Measurements from ENCODE around the gene FBXW5. TPM values are rescaled to one million over a fixed set of nuclear protein-coding genes. Genes with fewer than 3 reads are reported as not detected.

The FBXW5 gene
- total RNA-seq, 1 experiment from 2014 or later = 88.0 TPM

- POLR2A ChIA-PET = no interaction called here
- CTCF ChIA-PET = no interaction called here
- no peak overlapping the region for H3K27ac ChIP-seq (ENCODE audit: low read depth, low read length)
Observed at GRCh38 chr9:136907011-136907914, 37.3 kb downstream of the FBXW5 start.

More at GRCh38 chr9:136907011-136907914, 37.3 kb downstream of the FBXW5 start:
- ATAC-seq (no peak), DNase-seq (ENCODE audit: low read depth, low spot score) (no peak)
- intact Hi-C loops (cut with micrococcal nuclease) = no loop called here
- no peak for TF ChIP-seq EZH2phosphoT487 (IDR thresholded peaks at IDR 0.05; ENCODE audit: borderline replicate concordance)
- TF ChIP-seq POLR2AphosphoS5 (IDR thresholded peaks at IDR 0.05; ENCODE audit: low read depth, low read length) = no peak
- no peak for TF ChIP-seq ZNF274 (IDR thresholded peaks at IDR 0.05; ENCODE audit: low read depth, low read length)
- TF ChIP-seq EGR1 (IDR thresholded peaks at IDR 0.05; ENCODE audit: low read depth) = no peak
- no peak for TF ChIP-seq EZH2 (IDR thresholded peaks at IDR 0.05)
- no peak for TF ChIP-seq CTCF (IDR thresholded peaks at IDR 0.05 in 2 of 3, conservative IDR thresholded peaks at IDR 0.05 in 1 of 3; ENCODE audit: borderline replicate concordance in 1 of 3, insufficient read depth in 1 of 3, low read depth in 2 of 3, low read length in 2 of 3)
- no peak for TF ChIP-seq JUND (IDR thresholded peaks at IDR 0.05)
- TF ChIP-seq TCF7L2 (IDR thresholded peaks at IDR 0.05; ENCODE audit: borderline replicate concordance, extremely low read depth, insufficient read depth, insufficient read length) = no peak
- TF ChIP-seq YY1 (IDR thresholded peaks at IDR 0.05; ENCODE audit: extremely low read depth, insufficient replicate concordance, low read depth, low read length) = no peak
- no peak for TF ChIP-seq ELF1 (IDR thresholded peaks at IDR 0.05; ENCODE audit: borderline replicate concordance, low read depth)
- no peak for TF ChIP-seq CBX3 (IDR thresholded peaks at IDR 0.05; ENCODE audit: low read depth)
- TF ChIP-seq SP1 (IDR thresholded peaks at IDR 0.05; ENCODE audit: low read depth) = no peak
- TF ChIP-seq ATF3 (IDR thresholded peaks at IDR 0.05) = no peak
- TF ChIP-seq ZFX (IDR thresholded peaks at IDR 0.05) = no peak
- TF ChIP-seq REST (IDR thresholded peaks at IDR 0.05; ENCODE audit: low read depth) = no peak
- TF ChIP-seq SRF (IDR thresholded peaks at IDR 0.05; ENCODE audit: low read depth) = no peak
- no peak for TF ChIP-seq SIN3A (IDR thresholded peaks at IDR 0.05; ENCODE audit: low read depth)
- no peak for TF ChIP-seq POLR2A (IDR thresholded peaks at IDR 0.05; ENCODE audit: borderline replicate concordance, extremely low read depth, insufficient read depth, insufficient read length)
- TF ChIP-seq MAX (IDR thresholded peaks at IDR 0.05) = no peak
- Histone ChIP-seq H3K9me2 (ENCODE audit: insufficient read depth) (no peaks in the 10 kb centered on the region), H3K36me3 (ENCODE audit: control insufficient read depth in 1 of 2, insufficient read depth in 2 of 2, low read length in 2 of 2) (peaks cover 7 to 24% of the 10 kb centered on the region in 2 experiments; a peak in 3 of 4 replicates), H3K9me3 (ENCODE audit: control insufficient read depth in 1 of 2, insufficient read depth in 1 of 2, low read depth in 1 of 2, low read length in 2 of 2) (no peaks in the 10 kb centered on the region), H2AFZ (ENCODE audit: low read depth, low read length, poor library complexity, severe bottlenecking) (no peak overlapping the region), H3K4me2 (ENCODE audit: low read length) (no peak overlapping the region), H3K79me2 (ENCODE audit: insufficient read depth, low read length) (peaks cover 21% of the 10 kb centered on the region; the same call in 1 of the 2 replicates), H3K9ac (ENCODE audit: low read length) (no peak overlapping the region), H3K4me1 (ENCODE audit: control insufficient read depth in 1 of 2, insufficient read depth in 2 of 2, low read length in 2 of 2) (peaks cover 0 to 1% of the 10 kb centered on the region in 2 experiments; a peak in 2 of 4 replicates), H3K4me3 (replicated peaks in 1 of 2; ENCODE audit: low read depth in 1 of 2, low read length in 2 of 2) (no peak overlapping the region), H3K27me3 (ENCODE audit: insufficient read depth, low read length) (no peaks in the 10 kb centered on the region), H4K20me1 (ENCODE audit: insufficient read depth) (no peaks in the 10 kb centered on the region)
- no TSS peak for BruUV-seq (replicated peaks)
- RAD21 ChIA-PET (ENCODE audit: low non-redundant PET in 1 of 2, low total read pairs in 2 of 2, uncharacterized antibody in 2 of 2, unreplicated experiment in 2 of 2) = no interaction called here

Measured in HCT116 (cell line).